ENCODE results near the gene JAG2.

The JAG2 gene

DNA sequence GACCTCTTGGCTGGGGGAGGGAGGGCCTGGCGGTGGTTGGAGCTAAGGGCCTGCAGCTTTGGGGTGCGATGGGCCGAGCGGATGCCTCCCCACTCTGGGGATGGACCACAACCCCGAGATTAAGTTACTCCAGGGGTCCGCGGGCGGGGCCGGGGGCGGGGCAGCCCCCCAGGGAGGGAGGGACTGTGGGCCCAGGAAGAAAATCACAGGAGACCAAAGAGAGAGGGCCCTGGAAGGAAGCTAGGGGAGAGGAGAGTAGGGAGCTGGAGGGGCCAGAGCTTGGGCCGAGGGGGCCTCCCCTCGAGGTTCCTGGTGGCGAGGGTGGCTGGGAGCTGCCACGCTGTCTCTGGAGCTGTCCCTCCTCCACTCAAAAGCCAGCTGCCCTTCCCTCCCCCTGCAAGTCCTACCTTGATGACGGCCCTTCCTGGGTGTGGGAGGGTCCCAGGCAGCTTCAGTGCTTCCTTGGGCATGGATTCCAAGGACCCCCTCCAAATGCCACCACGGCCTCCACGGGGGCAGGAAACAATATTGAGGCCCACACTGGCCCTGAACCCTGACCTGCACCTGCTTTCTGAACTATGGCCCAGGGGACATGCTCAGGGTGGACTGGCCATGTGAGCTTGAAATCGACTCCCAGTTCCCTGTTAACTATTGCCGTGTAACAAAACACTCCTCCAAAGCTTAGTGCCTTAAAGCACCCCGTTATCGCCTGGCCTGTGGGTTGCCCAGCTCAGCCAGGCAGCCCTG lies 13.1 kb upstream of the JAG2 start:
- no peak for DNase-seq

DNA sequence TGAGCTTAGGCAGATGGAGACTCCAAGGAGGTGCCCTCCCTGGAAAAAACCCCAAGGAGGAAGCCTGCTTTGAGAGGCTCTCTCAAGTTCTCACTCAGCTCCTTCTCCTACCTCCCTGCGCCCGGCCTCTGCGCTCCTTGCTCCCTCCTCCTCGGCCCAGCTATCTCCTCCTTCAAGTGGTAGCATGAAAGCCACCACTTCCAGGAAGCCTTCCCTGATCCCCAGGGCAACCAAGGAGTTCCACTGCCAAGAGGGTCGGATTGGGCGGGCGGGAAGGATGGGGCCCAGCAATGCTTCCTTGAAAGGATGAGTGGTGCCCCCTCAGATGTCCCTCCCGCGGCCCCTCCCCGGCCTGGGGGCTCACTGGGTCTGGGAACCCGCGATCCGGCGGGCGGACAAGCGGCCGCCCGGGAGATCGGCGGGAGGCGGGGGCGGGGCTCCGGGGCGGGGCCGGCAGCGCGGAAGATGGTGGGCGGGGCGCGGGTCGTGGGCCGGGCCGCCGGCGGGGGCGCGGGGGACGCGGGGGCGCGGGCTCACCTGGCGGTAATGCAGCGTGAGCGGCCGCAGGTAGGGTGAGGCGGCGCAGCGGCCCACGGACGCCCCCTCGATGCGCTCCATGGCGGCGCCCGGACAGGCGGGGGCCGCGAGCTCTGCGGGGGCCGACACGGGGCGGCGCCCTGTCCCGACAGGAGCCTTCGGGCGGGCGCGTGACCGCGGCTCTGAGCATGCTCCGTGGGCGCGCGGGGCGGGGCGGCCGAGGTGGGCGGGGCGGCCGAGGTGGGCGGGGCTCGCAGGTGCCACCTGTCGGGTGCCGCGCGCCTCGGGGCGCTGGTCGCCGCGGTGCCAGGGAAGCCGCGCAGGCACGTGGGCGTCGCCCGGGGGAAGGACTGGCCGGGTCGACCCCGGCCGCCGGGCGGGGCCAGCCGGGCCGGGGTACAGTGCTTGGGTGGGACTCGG lies 12.3 kb upstream of the JAG2 start, which contains the start of gene NUDT14:
Gene NUDT14, minus strand, starts transcription at position 721 of the 957 bp plus-strand sequence. Its CDS starts 103 bp downstream, at position 618.
- DNase-seq = peak; percentile 86

DNA sequence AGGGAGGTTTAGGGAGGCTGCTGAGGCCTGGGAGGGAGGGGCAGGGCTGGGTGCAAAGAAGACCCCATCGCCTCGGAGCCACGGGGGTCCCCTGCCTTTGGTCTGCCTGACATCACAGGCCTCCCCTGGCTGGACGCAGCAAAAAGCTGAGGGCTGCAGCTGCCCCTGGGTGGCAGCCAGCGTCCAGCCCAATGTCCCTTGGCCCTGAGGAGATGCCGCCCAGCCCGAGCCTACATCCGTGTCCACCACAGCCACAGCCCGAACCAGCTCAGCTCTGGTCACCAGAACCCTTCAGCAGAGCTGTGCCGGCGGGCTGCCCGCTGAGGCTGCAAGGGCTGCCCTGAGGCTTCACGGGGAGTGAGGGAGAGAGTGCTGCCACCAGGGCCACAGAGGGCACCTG lies 10.6 kb upstream of the JAG2 start:
- no peak for DNase-seq

DNA sequence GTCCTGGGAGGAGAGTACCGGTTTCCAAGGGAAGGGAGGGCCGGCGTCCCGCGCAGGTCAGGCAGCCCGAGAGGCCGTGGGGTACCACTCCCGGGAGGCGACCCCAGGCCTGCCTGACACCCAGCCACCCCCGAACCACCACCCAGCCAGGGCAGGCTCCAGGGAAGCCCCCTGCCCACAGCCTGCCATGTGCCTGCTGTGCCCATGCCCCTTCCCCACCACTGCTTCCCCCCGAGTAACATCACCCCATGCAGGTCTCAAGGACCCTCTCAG lies 10.2 kb upstream of the JAG2 start:
- DNase-seq = no peak

DNA sequence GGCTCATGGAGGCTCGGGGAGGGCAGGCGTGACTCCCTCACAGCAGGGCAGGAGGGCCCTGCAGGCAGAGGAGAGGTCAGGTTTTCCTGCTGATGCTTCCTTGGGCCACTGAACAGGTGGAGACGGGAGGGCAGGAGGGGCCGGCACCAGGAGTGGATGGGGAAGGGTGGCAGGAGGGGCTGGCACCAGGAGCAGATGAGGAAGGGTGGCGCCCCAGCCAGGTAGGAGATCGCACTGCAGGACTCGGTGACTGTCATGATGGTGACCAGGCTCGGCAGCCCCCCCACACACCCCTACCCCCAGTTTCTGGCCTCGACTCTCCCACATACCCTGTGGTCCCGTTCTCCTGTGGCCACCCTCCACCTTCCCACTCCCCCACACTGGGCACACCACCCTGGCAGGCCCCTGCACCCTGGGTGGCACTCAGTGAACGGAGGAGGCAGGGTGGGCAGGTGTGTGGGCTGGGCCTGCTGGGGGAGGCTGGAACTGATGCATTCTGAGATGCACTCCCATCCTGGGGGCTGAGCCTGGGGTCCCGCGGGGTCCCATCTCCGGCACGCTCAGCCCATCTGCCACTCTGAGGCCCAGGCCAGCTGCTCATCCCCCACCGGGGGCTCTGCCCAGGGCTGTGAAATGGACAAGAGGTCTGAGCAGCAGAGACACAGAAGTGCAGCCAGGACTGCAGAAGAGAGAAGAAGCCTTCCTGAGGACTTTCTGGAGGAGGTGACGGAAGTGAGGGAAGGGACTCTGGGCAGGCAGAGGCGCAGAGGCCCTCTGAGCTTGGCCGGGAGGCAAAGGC lies 9.7 kb upstream of the JAG2 start:
- DNase-seq = no peak

DNA sequence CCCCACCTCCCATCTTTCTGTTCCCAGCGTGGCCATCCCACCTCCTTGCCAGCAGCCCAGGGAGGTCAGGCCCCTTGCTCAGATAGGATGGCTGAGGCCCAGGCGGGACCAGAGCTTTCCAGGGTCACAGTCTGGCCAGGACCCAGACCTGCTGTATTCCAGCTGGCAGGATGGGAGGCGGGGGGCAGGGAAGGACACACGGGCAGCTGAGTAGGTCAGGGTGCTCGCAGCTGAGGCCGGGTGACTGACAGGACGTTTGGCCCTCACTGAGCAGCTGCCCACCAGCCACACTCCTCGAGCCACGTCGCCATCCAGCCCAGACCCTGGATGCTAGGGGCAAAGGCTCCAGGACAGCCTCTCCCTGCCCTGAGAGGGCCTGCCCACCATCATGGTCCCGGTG lies 8.5 kb upstream of the JAG2 start:
- DNase-seq = no peak

DNA sequence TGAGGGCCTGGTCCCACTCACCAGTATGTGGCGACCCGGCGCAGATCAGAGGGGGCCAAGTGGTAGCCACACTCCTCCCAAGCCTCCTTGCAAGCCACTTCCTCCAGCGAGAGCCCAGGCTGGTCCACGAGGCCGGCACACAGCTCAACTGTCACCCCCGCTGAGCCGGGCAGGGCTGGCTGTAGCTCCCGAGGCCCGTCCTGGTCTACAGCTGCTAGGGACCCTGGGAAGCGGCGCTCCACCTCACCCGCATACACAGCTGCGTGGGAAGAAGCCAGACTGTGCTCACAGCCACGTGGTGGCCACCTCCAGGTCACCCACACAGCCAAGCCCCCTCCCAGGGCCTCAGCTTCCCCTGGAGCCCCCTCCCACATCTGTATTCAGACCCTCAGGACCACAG lies 7.9 kb upstream of the JAG2 start:
- DNase-seq = no peak

DNA sequence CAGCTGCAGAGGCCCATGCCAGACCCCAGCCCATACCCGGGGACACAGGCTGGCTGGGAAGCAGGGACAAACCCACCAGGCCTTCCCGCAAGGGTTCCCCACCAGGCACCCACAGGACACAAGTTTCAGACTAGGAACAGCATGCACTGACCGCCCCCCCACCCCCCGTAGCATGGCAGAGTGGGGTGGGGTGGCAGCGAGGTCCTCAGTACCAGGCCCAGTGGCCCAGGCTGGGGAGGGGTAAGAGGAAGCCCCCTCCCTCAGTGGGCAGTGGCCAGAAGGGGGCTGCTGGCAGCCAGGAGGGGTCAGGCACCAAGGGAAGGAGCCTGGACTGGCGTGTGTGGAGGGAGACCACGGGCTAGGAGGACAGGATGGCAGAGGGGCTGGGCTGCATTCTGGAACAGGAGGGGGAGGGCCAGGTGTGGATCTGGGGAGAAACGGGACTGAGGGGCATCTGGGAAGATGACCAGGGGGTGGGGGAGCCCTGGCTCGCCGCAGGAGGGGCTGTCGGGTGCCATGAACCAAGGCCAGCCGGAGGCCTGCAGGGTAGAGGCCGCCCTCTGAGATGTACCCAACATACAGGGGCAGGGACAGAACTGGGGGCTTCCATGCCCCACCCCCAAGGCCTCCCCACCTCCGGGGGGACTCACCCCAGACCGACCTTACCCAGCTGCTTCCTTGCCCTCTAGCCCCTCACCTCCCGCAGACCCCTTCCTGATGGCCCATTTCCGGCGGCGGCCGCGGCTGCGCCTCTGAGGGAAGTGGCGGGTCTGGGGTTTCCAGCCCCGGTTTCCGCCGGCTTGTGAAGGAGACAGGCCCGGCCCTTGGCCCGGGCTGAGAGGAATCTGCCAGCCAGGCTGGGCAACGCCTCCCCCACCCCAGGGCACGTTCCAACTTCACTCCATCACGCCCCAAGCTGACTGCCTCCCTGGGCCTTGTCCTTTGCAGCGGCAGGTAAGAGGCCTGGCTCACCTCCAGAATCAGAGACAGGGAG lies 5.6 kb upstream of the JAG2 start:
- peak; percentile 49 for DNase-seq

DNA sequence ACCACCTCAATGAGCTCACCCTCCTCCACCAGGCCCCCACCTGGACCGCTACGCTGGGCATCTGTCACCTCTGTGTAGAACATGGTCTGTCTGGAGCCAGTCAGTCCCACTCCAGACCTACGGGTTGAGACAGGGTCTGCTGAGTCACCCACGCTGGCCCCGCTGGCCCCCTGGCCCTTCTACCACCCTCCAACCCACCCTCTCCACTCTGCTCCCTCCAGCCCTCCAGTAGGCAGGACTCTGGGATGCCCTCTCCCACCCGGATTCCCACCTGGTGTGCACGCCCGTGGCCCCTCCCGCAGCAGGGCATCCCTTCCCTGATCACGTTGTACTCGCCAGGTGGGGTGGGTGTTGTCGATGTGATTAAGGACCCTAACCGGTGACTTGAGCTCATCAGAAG lies 4.6 kb upstream of the JAG2 start:
- DNase-seq = no peak

DNA sequence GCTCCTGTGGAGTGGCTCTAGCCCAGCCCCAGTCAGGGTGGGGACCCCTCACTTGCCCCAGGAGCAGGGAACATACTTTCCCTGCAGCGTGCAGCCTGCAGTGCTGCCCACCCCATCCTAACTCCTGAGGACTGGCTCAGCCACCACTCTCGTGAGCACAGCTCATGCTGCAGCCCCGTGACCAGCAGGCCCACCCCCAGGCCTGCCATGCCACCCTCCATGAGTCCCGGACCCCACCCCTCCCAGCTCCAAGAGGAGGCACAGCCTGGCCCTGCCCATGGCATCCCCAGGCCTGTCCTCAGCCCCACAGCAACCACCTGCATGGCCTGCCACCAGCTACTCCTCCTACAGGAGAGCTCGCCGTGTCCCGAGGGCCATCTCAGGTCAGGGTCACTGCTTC lies 3.9 kb upstream of the JAG2 start:
- DNase-seq = no peak

DNA sequence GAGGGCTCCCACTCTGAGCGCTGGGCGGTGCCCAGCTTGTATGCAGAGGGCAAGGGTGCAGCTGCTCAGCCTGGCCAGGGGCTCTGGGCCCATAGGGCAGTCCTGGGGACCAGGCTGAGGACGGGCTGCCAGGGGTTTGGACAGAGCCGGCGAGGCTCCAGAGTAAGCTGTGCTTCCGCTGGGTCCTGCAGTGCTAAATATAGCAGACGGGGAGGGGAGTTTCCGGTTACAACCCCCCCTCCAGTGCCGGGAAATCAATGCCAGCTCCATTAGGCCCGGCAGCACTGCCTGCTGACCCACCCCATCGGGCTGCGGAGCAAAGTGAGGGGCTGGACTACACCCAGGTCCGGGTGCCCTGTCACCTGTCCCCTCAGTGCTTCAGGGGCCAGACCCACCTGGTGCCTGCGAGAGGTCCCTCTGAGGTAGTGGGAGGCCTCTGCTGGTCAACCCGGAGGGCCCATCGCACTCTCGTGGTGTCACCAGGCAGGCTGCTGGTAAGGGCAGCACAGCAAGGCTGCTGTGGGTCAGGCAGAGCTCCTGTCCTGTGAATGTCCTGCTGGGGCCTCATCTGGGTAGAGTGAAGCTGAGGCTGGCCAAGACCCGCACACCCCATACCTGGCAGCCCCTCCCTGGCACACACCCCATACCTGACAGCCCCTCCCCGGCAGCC lies 2.6 kb upstream of the JAG2 start:
- no peak for DNase-seq

DNA sequence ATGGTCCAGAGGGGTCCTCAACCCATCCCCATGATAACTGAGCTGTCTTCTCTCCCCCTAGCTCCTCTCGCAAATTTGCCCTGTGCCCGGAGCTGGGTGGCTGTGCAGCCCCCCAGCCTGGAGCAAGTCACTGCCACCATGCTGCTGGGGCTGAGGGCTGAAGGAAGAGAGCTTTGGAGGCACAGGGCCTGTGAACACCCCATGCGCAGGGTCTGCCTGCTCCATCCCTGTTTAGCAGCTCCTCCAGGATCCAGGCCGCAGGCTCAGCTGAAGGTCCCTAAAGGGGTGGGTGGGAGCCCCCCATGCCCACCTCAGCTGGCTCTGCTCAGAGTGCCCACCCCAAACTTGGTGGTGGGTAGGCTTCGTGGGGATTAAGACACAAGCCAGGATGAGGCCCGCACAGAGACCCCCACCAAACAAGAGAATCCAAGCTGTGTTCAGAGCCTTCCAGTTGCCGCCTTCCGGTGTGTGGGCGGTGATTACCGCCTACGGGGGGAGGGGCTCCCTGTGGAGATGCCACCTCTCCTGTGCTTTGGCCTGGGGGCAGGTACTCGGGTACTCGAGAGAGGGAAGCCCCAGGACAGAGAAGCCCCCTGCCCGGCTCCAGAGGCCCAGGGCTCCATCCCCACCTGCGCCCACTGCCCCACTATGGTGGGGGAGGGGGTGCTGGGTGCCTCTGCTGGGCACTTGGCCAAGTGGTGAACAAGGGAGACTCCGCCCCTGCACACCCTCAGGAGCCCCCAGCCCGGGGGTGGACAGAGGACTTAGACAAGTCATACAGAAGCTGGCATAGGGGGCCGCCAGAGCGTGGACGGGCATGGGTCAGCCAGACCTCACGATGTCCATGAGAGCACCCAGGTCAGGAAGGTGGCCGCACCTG lies 1.4 kb upstream of the JAG2 start:
- DNase-seq = no peak

DNA sequence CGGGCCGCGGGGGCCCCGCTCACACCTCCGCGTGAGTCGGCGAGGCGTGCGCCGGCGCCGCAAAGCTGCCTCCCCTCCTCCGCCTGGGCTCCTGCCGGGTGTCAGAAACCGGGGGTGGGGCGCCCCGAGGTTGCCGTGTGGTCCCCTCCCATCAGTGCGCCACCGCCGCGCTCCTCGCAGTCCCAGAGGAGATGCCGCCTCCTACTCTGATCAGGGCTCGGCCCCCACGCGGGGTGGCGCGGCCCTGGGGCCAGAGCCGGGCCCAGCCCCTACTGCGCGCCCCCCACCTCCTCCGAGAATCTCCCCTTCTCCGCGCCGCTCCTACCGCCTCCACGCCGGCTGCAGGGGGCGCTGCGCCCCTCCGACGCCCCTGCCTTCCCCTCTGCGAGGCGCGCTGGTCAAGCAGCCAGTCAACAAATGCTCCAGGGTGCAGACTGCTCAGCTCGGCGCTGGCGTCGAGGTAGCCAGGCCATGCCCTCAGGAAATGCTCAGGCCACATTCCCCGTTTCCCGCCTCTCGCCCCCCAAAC lies 467 bp upstream of the JAG2 start:
- DNase-seq = peak; percentile 20

DNA sequence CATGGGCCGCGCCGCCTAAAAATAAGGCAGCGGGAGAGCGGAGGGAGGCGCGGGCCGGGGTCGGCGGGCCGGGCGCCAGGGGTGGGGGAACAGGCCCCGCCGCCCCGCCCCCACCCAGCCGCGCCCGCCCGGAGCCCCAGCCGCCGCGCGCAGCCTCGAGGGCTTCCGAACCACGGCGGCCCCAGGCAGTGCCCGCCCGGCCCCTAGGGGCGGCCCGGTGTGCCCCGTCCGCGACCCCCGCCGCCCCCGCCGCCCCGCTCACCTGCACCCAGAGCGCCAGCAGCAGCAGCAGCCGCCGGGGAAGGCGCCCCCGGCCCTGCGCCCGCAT lies 519 bp downstream of the JAG2 start:
- no peak for DNase-seq

DNA sequence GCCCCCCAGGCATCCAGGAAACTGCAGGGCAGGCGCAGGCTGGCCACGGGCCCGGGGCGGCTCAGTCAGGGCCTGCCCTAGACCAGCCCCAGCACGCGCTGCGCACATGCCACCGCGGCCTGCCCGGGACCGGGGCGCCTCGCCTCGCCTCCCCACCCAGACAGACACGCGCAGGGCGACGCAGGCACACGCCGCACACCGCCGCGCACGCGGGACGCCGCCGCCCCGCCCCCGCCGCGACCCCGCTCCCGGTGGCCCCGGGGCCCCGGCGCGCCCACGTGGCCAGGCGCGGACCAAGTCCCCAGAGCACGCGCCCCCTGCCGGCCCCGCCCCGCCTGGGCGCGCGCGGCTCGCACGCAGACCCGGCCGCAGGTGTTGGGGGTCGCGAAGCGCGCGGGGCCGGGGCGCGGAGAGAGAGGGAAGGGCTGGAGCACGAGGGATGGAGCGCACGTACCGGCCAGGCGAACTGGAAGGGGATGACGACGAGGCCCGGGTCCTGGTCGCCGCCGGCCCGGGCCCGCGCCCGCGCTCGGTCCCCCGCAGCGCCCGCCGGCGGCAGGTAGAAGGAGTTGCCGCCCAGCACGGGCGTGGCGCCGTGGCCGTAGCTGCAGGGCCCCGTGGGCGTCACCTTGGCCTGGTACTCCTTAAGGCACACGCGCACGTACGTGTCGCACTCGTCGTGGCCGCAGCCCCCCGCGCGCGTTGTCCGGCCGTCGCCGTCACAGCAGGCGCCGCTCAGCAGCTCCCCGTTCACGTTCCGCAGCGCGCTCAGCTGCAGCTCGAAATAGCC lies 1.1 kb downstream of the JAG2 start:
- DNase-seq = no peak

DNA sequence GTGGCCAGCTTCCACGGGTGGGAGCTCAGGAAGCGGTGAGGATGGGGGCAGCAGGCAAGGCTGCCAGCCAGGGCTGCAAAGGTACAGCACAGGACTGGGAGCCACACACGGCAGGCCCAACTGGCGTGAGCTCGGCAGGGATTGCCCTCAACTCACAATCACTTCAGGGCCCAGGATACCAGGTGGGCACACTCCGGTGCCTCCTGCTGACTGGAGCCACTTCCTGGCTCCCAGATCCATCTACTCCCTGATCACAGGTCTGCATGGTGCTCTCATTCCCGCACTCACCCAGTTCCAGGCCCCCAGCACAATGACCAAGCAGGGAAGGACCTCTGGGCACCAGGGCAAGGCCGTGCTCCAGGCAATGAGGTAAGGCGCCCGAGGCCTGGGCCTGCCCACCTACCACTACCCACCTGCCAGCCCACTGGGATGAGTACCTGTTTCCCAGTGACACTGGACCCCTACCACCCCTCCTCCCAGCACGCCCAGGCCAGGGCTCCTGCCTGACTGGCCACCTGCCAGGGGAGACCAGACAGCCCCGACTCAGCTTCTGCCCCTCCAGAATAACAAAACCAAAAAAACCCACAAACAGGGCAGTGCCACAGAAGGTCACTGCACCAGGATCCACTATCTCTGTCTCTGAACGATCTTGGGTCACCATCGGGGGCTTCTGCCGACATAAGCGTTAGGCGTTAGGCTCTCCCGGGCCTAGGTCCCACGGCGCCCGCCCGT lies 1.8 kb downstream of the JAG2 start:
- no peak for DNase-seq

DNA sequence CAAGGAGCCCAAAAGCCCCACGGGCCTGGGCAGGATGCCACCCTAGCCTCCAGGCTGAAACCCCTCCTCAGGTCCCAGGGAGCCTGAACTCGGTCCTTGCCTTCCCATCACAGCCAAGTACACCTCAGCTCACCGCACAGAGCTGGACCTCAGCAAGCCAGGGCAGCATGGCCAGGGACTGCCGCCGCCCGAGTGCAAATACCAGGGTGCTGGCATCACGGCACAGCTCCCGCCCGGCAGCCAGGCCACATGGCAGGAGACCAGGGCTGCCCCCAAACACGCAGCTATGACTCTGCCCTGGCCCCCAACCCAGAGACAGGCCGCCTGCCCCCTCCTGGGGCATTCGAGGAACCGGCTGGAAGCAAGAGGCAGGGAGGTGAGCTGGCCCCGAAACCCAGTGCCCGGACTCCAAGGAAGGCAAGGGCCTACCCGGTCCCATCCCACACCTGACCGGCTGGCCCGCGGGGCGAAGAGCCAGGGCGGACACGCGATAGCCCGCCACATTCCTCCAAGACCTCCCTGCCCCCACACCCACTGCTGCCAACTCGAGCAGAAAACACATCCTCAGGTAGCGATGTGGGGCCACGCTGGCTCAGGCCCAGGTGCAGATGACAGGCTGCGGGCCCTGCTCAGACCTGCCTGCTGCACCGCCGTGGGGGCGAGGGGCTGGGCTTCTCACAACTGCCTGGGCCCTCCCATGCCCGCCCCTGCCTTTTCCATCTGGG lies 2.7 kb downstream of the JAG2 start:
- DNase-seq = no peak

DNA sequence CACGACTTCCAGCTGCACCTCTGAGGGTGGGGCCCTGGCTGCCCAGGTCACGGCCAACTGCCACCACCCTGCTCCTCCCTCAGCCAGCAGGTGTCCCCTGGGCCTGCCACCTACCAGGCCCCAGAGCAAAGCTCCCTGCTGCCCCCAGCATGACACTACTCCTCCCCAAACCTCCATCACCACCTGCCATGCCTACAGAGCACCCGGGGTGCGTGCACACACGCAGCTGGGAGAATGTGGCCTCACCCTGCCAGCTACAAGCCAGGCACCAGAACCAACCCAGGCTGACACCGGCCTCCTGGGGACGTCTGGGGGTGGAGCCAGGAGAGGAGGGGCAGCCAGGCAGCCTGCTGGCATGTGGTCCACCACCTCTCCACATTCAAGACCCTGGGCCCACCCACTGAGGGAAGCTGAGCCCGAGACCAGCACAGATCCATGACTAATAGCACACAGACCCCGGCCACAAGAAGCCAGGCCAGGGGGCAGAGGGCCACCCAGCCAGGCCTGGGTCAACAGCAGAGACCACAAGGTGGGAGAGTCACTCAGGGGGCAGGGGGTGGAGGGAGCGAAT lies 3.4 kb downstream of the JAG2 start:
- DNase-seq = no peak
